ENCODE data around the gene TTN.

TTN gene

GRCh38 chr2:178506101-178506500 is 301.1 kb downstream of the TTN start:
- no peak overlapping the region for H3K4me3 ChIP-seq (ENCODE audit: low read depth, low read length)
- no peak for TF ChIP-seq CTCF (IDR thresholded peaks at IDR 0.05; ENCODE audit: borderline replicate concordance, insufficient read depth, low read depth, low read length)

GRCh38 chr2:178502751-178503150 is 304.5 kb downstream of the TTN start:
- no peak overlapping the region for H3K4me3 ChIP-seq (ENCODE audit: low read depth, low read length)
- no peak for TF ChIP-seq CTCF (IDR thresholded peaks at IDR 0.05; ENCODE audit: borderline replicate concordance, insufficient read depth, low read depth, low read length)

- TF ChIP-seq CTCF (IDR thresholded peaks at IDR 0.05; ENCODE audit: borderline replicate concordance, insufficient read depth, low read depth, low read length) = no peak
- no peak overlapping the region for H3K4me3 ChIP-seq (ENCODE audit: low read depth, low read length)
Observed at GRCh38 chr2:178499640-178500039, 307.6 kb downstream of the TTN start.

- TF ChIP-seq CTCF (IDR thresholded peaks at IDR 0.05; ENCODE audit: borderline replicate concordance, insufficient read depth, low read depth, low read length) = no peak
- H3K4me3 ChIP-seq (ENCODE audit: low read depth, low read length) = no peak overlapping the region
Observed at GRCh38 chr2:178498137-178498536, 309.1 kb downstream of the TTN start.

GRCh38 chr2:178496049-178496448 is 311.2 kb downstream of the TTN start:
- TF ChIP-seq CTCF (IDR thresholded peaks at IDR 0.05; ENCODE audit: borderline replicate concordance, insufficient read depth, low read depth, low read length) = no peak
- H3K4me3 ChIP-seq (ENCODE audit: low read depth, low read length) = no peak overlapping the region

- H3K4me3 ChIP-seq (ENCODE audit: low read depth, low read length) = no peak overlapping the region
- TF ChIP-seq CTCF (IDR thresholded peaks at IDR 0.05; ENCODE audit: borderline replicate concordance, insufficient read depth, low read depth, low read length) = no peak
Observed at GRCh38 chr2:178491612-178492011, 315.6 kb downstream of the TTN start.

- TF ChIP-seq CTCF (IDR thresholded peaks at IDR 0.05; ENCODE audit: borderline replicate concordance, insufficient read depth, low read depth, low read length) = no peak
- no peak overlapping the region for H3K4me3 ChIP-seq (ENCODE audit: low read depth, low read length)
Observed at GRCh38 chr2:178485356-178485755, 321.9 kb downstream of the TTN start.

Measured in GM12875 (cell line).